Activated CD4-positive, alpha-beta T cell treated with anti-CD3 and anti-CD28 coated beads, Interleukin-10, Interleukin-2, amounts not matched to agents 100 ng/mL and 50 ng/mL, durations not matched to agents 16 hours and 8 hours (primary cell): Measurements from ENCODE around the gene ARRDC1.
"Not testable (repeated sequence)": the region's sequence is repeated elsewhere in the genome, so short reads cannot be mapped to it uniquely, and the experiment has no call there.

Experiments used
- DNase-seq: peaks from one replicate; pipeline ENCODE4 v3.0.0-alpha.2; 2020

ARRDC1 gene

GRCh38 chr9:137588311-137588710 is 17.2 kb upstream of the ARRDC1 start:
- no peak for DNase-seq

GRCh38 chr9:137588891-137589290 is 16.6 kb upstream of the ARRDC1 start:
- no peak for DNase-seq

GRCh38 chr9:137589441-137590122 is 15.9 kb upstream of the ARRDC1 start:
- no peak for DNase-seq

- DNase-seq, result no peak
Observed at GRCh38 chr9:137590123-137590468, 15.4 kb upstream of the ARRDC1 start.

- DNase-seq, result peak; percentile 94
Observed at GRCh38 chr9:137590469-137591383, 14.8 kb upstream of the ARRDC1 start, which contains the start of gene ZMYND19. Gene ZMYND19 (minus strand): TSS chr9:137590512. CDS start chr9:137590263, 249 bp downstream.

GRCh38 chr9:137592767-137593166 is 12.7 kb upstream of the ARRDC1 start:
- no peak for DNase-seq

- DNase-seq, result no peak
Observed at GRCh38 chr9:137593176-137593575, 12.3 kb upstream of the ARRDC1 start.

GRCh38 chr9:137596577-137596976 is 8.9 kb upstream of the ARRDC1 start:
- DNase-seq, result not testable (repeated sequence)

- DNase-seq, result no peak
Observed at GRCh38 chr9:137598943-137599342, 6.5 kb upstream of the ARRDC1 start.

GRCh38 chr9:137602661-137603060 is 2.8 kb upstream of the ARRDC1 start:
- DNase-seq, result no peak

- no peak for DNase-seq
Observed at GRCh38 chr9:137603879-137604278, 1.6 kb upstream of the ARRDC1 start.

- DNase-seq, result no peak
Observed at GRCh38 chr9:137604345-137605086, 970 bp upstream of the ARRDC1 start.

- no peak for DNase-seq
Observed at GRCh38 chr9:137606005-137606621, 627 bp downstream of the ARRDC1 start.

GRCh38 chr9:137606734-137607138 is 1.2 kb downstream of the ARRDC1 start:
- DNase-seq, result no peak

- no peak for DNase-seq
Observed at GRCh38 chr9:137607141-137607857, 1.8 kb downstream of the ARRDC1 start.

GRCh38 chr9:137610944-137611343 is 5.5 kb downstream of the ARRDC1 start:
- no peak for DNase-seq

- DNase-seq, result no peak
Observed at GRCh38 chr9:137611623-137612609, 6.4 kb downstream of the ARRDC1 start.

GRCh38 chr9:137612741-137613142 is 7.3 kb downstream of the ARRDC1 start:
- DNase-seq, result no peak

GRCh38 chr9:137613259-137613658 is 7.8 kb downstream of the ARRDC1 start:
- DNase-seq, result no peak

- no peak for DNase-seq
Observed at GRCh38 chr9:137613738-137614523, 8.4 kb downstream of the ARRDC1 start.
